ENCODE data around the gene CA4.

CA4 gene

DNA sequence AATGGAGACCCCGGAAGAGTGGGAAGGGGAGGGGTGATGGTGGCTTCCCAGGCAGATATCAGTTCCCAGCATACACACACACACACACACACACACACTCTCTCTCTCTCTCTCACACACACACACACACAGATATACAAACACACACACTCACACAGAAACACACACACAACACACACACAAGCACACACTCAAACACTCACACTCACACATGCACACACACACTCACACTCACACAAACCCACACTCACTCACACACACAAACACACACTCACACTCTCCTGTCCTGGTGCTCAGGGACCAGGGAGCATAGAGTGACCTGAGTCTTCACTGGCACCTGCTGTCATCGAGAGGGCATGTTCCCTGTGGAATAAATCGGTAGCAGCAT, 5.6 kb downstream of the CA4 start:
- DNase-seq (ENCODE audit: low read depth in 2 of 2): no peak

DNA sequence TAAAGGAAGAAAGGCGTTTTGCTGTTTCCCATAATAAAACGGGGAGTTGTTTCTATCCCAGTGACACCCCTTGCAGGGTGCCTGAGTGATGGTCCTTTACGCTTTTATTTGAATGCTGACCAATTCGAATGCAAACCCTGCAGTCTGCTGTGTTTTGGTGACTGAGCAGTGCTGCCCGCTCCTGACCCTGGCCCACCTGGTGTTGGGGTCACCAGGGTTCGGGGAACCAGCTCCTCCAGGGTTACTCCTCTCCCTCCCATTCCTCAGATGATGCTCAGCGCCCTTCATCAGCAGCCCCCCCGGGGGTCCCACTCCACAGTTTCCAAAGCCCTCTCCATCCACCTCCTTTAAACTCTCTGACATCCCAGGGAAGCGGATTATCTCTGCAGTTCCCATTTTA, 6.0 kb downstream of the CA4 start:
- no peak for DNase-seq (ENCODE audit: low read depth in 2 of 2)

DNA sequence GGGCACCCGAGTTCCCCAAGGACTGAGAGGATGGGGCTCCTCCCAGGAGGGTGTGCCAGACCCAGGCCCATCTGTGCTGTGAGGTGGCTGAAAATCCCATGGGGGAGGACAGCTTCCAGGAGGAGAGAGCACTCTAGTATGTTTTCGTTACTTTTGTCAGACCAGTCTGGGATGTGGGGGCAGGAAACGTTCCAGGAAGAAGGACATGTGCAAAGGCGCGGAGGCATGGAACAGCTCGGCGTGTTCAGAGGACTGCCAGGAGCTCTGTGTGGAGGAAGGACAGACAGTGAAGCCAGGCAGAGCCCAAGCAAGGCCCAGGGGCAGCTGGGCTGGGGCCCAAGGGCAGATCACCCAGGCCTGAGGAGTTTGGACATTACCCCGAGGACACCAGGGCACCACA, 7.0 kb downstream of the CA4 start:
- no peak for DNase-seq (ENCODE audit: low read depth in 2 of 2)

DNA sequence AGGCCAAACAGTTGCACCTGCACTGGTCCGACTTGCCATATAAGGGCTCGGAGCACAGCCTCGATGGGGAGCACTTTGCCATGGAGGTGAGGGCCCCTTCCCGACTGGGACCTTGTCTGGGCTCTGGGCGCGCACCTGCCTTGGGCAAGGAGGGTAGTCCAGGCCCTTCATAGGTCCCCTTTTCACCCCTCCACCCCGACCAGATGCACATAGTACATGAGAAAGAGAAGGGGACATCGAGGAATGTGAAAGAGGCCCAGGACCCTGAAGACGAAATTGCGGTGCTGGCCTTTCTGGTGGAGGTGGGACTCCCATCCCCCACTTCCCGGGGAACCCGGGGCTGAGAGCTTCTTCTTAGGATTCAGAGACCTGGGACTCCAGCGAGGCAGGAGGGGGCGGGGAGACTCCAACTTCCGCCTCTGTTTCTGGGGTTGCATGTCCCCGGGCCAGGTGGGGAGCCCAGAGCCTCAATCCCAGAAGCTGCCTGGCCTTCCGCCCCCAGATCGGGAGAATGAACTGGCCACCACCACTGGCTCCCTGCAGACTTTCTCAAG, 7.8 kb downstream of the CA4 start:
- no peak for DNase-seq (ENCODE audit: low read depth in 2 of 2)

DNA sequence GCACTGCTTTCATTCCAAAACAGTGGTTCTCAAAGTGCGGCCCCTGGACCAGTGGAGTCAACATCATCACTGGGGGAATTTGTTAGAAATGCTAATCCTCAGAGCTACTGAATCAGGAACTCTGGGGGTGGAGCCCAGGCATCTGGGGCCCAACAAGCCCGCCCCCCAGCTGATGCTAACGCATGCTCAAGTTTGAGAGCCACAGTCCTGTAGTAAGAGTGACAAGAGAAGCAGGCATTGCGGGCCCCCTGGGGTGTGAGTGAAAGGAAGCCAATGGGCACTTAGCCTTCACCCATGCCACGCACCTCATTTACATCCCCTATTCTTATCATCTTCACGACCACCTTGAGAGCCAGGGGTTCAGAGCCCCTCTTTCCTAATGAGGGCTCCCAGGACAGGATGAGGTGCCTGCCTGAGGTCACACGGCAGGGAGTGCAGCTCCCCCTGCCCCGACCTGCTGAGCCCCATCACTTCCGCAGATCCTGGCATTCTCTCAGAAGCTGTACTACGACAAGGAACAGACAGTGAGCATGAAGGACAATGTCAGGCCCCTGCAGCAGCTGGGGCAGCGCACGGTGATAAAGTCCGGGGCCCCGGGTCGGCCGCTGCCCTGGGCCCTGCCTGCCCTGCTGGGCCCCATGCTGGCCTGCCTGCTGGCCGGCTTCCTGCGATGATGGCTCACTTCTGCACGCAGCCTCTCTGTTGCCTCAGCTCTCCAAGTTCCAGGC, 9.1 kb downstream of the CA4 start:
- DNase-seq (ENCODE audit: low read depth in 2 of 2): no peak

DNA sequence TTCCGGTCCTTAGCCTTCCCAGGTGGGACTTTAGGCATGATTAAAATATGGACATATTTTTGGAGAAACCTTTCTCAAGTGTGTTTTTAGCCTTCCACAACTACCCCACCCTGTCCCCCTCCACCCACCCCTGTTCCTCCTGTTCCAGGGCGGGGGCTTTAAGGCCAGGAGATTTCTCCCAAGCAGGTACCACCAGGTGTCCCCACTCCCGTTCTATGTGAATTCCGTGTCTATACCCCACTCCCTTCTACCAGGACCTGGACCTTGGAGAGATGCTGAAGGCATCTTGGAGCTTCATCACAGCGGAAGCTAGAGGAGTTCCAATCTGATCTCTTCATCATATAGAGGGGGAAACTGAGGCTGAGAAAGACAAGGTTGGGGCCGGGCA, 9.7 kb downstream of the CA4 start:
- no peak for DNase-seq (ENCODE audit: low read depth in 2 of 2)

DNA sequence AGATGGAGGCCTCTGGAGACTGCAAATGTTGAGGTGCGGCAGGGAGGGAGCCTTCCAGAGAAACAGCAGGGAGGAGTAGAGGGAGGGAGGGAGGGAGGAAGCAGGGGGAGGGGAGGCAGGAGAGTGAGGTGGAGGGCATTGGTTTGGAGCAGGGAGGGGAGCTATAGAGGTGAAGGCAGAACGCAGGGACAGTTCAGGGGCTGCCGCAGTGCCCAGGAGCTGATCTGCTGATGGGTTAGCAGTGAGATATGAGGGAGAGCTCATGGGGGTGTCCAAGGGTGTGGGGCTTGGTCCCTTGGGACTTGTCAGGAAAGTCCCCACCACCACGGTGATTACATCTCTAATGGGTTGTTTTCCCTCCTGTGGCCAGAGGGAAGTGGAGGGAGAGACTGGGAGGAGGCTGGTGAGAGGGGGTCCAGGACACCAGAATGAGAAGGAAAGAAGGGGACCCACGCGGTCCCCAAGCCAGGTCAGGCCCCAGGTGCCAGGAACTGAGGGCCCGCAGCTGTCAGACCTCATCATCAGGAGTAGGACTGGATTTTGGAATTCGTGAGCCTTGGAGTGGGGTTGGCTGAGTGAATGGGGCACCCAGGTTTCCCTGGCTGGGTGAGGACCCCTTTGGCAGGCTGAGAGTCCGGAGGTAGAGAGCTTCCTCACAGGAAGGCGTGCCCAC, 11.2 kb downstream of the CA4 start:
- DNase-seq (ENCODE audit: low read depth in 2 of 2): no peak

DNA sequence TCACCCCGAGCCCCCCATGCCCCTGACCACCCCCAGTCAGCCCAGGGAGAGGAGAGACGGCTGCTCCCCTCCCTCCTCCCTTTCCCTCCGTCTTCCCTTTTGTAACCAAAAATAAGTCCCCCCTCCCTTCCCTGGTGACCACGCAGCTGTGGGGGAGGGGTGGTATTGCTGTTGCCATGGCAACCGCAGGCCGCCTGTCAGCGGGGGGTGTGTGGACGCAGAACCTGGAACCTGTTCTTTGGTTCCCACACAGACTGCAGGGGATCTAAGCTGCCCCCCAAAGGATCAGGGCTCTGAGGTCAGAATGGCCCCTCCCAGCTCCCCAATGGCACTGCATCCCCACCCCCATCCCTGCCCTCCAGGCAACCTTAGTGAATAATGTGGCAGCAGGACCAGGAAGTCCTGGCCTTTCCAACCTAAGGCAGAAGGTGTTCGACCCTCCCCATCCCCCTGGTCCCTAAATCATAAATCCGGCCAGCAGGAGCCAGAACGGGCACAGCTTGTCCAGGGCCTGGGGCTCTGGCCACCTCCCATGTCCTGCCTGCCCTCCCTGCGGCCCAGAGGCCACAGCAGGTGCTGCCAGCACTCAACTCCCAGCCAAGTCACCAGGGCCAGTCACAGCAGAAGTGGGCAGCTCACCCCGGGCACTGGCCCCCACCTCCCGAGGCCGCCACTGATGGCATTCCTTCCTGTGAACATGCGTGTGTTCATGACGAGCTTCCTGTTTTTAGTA, 12.0 kb downstream of the CA4 start:
- no peak for DNase-seq (ENCODE audit: low read depth in 2 of 2)

DNA sequence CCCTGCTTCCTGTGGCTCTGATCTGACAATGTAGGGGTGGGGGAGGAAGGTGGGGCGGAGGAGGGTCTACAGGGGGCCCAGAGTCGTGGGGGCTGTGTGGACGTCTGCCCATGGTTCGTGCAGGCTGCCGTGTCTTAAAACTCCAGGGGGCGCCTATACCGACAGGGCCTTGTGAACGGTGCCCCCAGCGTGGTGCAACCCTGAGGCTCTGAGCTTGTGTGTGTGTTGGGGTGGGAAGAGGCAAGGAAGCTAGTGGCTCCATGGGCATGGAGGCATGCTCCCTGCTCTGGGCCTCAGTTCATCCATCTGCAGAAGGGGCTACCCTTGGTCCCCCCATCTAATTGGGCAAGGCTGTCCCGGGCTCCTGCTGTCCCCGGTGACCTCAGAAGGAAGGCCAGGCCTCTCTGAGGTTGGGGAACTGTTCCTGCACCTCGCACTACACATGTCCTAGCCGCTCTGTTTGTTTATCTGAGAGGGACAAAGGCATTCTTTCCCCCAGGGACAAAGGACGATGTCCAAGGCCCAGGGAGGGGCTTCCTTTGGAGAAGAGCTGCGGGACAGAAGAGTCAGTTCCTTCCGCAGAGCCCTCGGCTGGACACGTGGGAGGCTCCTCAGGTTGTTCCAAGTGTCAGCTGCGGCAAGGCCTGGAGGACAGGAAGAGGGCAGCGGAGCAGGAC, 13.5 kb downstream of the CA4 start:
- DNase-seq (ENCODE audit: low read depth in 2 of 2): no peak

DNA sequence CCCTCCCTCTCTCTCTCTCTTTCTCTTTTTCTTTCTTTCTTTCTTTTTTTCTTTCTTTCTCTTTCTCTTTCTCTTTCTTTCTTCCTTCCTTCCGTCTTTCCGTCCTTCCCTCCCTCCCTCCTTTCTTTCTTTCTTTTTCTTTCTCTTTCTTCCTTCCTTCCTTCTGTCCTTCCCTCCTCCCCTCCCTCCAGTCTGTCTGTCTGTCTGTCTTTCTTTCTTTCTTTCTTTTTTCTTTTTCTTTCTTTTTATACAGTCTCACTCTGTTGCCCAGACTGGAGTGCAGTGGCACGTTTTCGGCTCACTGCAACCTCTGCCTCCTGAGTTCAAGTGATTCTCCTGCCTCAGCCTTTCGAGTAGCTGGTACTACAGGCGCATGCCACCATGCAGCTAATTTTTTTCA, 14.4 kb downstream of the CA4 start:
- DNase-seq (ENCODE audit: low read depth in 2 of 2): no peak

DNA sequence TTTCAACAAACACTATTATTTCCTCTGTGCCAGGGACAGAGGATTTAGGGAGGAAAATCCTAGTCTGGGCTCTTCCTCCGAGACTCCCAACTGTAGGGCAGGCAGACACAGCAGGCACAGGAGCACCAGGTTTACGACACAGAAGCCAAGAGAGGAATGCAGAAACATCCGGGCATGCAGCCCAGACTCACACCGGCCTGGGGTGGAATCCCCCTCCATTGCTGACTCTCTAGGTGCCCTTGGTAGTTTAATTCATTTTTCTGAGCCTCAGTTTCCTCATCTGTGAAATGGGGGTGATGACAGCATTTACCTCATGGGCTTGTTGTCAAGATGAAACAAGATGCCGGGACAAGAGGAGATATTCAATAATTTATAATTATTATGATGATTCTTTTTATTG, 14.9 kb downstream of the CA4 start:
- no peak for DNase-seq (ENCODE audit: low read depth in 2 of 2)

DNA sequence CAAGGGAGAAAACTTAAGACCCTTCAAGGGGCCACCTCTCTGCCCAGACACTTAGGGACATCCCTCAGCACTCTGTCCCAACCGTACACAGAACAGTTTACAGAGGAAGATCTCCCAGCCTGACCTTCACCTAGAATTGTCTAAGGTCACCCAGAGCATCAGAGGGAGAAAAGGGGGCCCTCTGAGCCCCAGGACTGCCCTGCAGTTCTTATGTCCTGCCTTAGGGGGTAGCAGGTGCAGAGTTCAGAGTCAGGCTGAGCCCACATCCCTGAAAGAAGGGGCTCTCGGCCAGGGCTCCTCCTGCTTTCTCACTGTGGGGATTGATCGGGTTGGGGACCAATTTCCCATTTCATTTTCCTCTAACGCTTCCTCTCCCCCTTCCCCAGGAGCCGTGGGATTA, 15.4 kb downstream of the CA4 start:
- no peak for DNase-seq (ENCODE audit: low read depth in 2 of 2)

DNA sequence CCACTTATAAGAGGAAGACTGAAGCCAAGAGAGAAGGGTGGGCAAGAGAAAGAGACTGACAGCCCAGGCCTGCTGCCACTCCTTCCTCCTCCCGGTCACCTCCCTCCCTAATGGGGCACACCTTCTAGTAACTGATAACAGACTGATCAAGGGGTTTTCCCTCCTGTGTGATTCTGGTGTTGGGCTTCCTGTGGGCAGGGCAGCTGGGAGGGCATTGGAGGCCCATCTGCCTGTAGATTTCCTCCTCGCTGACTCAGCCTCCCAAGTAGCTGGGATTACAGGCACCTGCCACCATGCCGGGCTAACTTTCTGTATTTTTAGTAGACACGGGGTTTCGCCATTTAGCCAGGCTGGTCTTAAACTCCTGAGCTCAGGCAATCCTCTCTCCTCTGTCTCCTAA, 16.2 kb downstream of the CA4 start:
- DNase-seq (ENCODE audit: low read depth in 2 of 2): no peak

DNA sequence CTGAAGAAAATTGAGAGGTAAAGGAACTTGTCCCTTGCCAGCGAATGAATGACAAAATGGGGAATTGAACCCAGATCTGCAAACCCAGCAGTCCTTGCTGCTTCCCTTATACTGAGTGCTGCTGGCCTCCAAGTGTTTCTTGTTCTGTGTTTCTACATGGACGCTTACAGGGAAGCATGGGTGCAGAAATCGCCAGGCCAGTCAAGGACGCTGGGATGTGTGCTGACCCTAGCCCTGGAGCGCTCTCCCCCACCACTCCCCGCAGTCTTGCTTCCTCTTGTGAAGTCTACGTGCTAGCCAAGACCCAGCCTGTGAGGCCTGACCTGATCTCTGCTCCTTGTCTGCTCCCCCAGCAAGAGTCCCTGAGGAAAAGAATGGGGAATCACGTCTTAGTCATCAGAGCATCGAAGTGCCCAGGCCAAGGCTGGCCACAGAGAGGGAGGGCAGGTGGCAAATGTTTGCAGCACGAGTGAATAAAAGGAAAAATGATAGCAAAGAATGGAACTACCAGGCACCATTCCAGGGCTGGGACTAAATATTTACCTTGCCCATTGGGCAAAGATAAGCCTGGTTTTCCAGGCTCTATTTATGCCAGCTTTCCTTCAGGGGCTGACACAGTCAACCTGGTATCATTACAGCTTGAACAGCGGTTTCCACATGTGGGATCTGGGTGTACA, 17.4 kb downstream of the CA4 start:
- DNase-seq (ENCODE audit: low read depth in 2 of 2): no peak

DNA sequence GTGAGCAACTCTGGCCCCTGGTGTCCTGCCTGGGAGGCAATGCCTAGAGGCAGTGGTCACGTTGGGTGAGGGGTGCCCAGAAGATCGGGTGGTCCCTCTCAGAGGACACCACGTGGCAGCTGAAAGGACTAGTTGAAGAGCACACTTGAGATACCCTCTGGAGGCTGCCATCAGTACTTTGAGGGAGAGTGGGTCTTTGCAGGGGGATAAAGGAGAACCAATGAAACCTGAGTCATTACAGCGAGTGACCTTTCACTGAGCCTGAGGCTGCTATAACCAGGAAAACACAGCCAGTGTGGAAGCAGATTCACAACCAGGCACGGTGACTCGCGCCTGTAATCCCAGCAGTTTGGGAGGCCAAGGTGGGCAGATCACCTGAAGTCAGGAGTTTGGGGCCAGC, 18.9 kb downstream of the CA4 start:
- DNase-seq (ENCODE audit: low read depth in 2 of 2): no peak

DNA sequence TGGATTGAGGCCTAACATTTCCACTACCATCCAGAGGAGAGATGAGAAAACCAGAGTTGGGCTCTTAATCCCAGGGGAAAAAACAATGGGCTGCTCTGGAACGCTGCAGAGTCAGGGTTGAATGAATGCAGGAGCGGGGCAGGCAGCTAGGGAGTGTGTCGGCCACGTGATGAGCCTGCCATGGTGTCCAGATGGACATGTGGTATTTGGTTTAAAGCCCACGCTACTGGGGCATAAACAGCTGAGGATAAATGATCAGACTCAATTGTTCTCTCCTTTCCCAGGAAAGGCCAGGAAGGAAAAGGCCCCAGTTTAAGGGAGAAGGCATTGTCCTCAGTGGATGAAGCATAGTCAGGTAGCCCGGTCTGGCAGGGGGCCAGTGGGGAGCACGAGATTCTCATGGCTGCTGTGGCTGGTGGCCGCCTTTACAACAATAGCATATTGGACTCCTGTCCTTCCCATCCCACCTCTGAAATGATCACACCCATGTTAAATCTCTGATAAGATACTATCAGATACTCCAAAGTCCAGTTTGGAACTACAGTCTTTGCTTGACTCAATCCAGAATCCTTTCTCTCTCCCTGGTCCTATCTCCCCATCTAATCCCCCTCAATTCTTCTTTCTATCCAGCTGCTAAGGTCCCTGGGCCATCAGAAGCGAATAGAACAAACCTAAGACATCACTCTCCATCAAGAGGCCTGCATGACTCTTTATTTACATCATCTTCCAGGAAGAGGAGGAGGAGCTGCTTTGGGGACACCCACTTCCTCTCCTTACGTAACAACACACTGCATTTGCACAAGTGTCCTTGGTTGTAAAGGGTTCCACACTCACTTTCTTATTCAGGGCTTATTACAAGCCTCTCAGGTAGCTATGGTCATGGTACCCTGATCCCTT, 20.4 kb downstream of the CA4 start:
- DNase-seq (ENCODE audit: low read depth in 2 of 2): no peak

DNA sequence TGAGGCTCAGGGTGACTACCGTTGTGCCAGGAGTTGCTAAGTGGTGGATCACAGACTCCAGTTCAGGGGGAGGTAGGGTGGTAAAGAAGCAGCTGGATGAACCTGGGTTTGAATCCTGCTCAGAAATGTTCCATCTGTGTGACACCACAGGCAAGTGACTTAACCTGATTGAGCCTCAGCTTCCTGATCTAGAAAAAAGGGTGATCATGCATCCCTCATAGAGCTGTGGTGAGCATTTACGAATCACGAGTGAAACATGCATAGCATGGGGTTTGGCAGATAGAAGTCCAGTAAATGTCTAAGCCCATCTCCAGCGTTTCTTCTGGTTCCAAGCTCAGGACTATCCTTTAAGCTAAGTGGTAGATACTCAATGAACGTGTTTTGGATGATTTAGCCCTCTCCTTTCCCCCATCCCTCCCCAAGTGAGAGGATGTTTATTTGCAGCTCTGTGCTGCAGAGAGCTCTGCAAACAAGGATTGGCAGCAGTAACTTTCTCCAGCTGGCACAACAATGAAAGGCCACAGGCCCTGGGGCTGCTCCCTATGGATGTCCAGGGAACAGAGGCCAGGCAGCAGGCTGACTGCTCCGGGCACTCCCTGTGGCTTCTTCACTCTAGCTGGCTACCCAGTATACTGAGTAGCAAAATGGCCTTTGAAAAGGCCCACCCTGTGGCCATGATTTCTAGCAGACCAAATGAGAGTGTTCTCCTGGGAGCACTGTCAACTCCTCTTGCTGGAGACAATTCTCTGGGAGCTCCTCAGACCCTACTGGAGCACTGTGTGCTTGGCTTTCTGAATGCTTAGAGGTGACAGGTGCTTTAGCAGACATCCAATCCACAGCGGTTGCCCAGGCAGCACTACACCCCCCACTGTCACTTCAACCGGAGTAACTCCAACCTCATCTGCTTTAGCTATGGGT, 21.3 kb downstream of the CA4 start:
- no peak for DNase-seq (ENCODE audit: low read depth in 2 of 2)

DNA sequence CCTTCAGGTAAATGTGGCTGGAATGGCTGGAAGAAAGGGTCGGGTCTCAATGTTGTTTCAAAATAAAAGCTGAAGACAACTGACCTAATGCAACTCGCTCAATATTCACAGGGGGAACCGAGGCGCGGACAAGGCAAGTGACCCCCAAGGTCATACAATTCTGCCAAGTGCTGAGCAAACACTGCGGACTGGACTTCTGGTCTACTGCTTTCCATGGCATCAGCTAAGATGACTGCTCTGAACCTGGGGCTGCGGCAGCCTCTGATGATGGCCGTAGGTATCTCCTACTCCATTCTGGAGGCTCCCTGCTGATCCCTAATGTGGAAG, 21.9 kb downstream of the CA4 start:
- DNase-seq (ENCODE audit: low read depth in 2 of 2): no peak

DNA sequence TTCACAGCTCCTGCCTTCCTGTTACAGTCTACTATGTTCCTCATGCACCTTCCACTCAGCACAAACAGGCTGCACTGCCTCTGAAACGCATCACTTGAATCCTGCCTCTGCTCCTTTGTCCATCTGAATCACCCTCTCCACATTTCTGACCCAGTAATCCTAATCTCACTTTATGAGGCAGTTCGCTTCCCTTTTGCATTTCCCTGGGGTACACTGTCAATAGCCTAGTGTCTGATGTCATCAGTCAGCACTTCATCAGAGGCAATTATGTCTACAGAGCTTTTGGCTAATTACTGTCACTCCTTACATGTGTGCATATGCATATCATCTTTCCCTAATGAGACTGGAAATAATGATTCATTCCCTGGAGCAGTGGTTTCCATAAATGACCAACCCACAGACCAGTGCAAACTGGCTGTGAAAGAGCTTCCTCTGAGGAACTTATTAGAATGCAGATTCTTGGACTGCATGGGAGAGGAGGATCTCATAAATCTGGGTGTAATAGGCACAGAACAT, 23.6 kb downstream of the CA4 start:
- no peak for DNase-seq (ENCODE audit: low read depth in 2 of 2)

DNA sequence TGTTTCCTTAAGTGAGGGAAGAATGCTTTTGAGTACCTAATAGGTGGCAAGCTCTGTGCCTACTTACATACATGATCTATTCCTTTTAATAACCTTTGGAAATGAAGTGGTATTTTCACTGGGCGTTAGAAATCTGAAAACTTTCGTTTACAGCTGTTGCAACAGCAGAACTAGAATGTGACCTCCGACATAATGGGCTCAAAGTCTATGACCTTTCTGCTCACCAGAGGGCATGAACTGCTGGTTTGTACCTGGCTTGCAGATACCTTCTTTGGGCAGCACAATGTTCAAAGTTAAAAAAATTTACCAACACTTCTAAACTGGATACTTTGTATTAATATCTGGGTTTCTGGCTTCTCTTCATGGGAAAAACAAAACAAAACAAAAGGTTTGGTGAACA, 24.3 kb downstream of the CA4 start:
- DNase-seq (ENCODE audit: low read depth in 2 of 2): no peak
